SU-DHL-6 (cell line): ENCODE measurements around the gene HSPA12B.

Source experiments
- H2AFZ ChIP-seq: fragments of 200-600 bp; sonication (generic); 2 replicates; pipeline ENCODE4 v1.6.1; 2014; ENCODE audit warnings: low read depth, mild to moderate bottlenecking, moderate library complexity, mixed read lengths, antibody characterized with exemption, low read length; ENCODE audit not compliant: severe bottlenecking
- H3F3A ChIP-seq: fragments of 200-600 bp; shearing (Covaris generic); 2 replicates; pipeline ENCODE4 v1.6.0; 2016; ENCODE audit warnings: antibody characterized with exemption, mild to moderate bottlenecking; ENCODE audit not compliant: insufficient read depth
- H3K27ac ChIP-seq: fragments of 200-600 bp; sonication (generic); 2 replicates; pipeline ENCODE4 v1.5.1; 2016; ENCODE audit warnings: low read depth, mild to moderate bottlenecking, low read length, moderate library complexity, mixed read lengths
- H3K27me3 ChIP-seq: fragments of 200-600 bp; sonication (generic), shearing (Covaris generic); 2 replicates; pipeline ENCODE4 v1.6.0; 2014; ENCODE audit warnings: mild to moderate bottlenecking, low read length
- H3K36me3 ChIP-seq: fragments of 200-600 bp; sonication (generic); 2 replicates; pipeline ENCODE4 v1.6.1; 2014; ENCODE audit warnings: mild to moderate bottlenecking, low read length, mixed read lengths
- H3K4me2 ChIP-seq: fragments of 300-600, 200-600 bp; shearing (Covaris generic), sonication (generic); 2 replicates; pipeline ENCODE4 v1.6.0; 2014; ENCODE audit warnings: low read length, low read depth, mild to moderate bottlenecking; ENCODE audit not compliant: poor library complexity, severe bottlenecking
- H3K4me3 ChIP-seq: fragments of 200-600 bp; sonication (generic); 2 replicates; pipeline ENCODE4 v1.5.1; 2014; ENCODE audit warnings: antibody characterized with exemption, low read length, mild to moderate bottlenecking, mixed read lengths; ENCODE audit not compliant: insufficient read depth, poor library complexity, severe bottlenecking
- H3K79me2 ChIP-seq: fragments of 200-600 bp; sonication (generic); 2 replicates; pipeline ENCODE4 v1.6.1; 2014; ENCODE audit warnings: mild to moderate bottlenecking, low read length, moderate library complexity; ENCODE audit not compliant: insufficient read depth
- H3K9ac ChIP-seq: fragments of 200-600 bp; sonication (generic); 2 replicates; pipeline ENCODE4 v1.7.0; 2014; ENCODE audit warnings: mild to moderate bottlenecking, low read length
- H3K9me2 ChIP-seq: fragments of 200-600 bp; sonication (generic); replicated peaks from 2 replicates; pipeline ENCODE4 v1.6.1; 2014; ENCODE audit warnings: low read length; ENCODE audit not compliant: insufficient read depth
- H3K9me3 ChIP-seq: fragments of 200-600 bp; sonication (generic); 2 replicates; pipeline ENCODE4 v1.6.1; 2014; ENCODE audit warnings: low read length, mixed read lengths; ENCODE audit not compliant: insufficient read depth
- H4K20me1 ChIP-seq: fragments of 200-600 bp; sonication (generic); 2 replicates; pipeline ENCODE4 v1.6.1; 2014; ENCODE audit warnings: low read depth, mild to moderate bottlenecking, antibody characterized with exemption, low read length, moderate library complexity, mixed read lengths
- CTCF ChIP-seq: fragments of 200-600 bp; sonication (generic); IDR thresholded peaks from one replicate; pipeline ENCODE4 v1.5.1; 2017; ENCODE audit warnings: antibody characterized with exemption, mild to moderate bottlenecking, low read length, moderate library complexity; ENCODE audit not compliant: insufficient read depth, poor library complexity, severe bottlenecking
- EZH2phosphoT487 ChIP-seq: fragments of 200-600 bp; sonication (generic), shearing (Covaris generic); conservative IDR thresholded peaks from 2 replicates; pipeline ENCODE4 v1.6.1; 2018; ENCODE audit warnings: mild to moderate bottlenecking, antibody characterized with exemption, low read length, moderate library complexity, mixed read lengths

The HSPA12B gene

DNA sequence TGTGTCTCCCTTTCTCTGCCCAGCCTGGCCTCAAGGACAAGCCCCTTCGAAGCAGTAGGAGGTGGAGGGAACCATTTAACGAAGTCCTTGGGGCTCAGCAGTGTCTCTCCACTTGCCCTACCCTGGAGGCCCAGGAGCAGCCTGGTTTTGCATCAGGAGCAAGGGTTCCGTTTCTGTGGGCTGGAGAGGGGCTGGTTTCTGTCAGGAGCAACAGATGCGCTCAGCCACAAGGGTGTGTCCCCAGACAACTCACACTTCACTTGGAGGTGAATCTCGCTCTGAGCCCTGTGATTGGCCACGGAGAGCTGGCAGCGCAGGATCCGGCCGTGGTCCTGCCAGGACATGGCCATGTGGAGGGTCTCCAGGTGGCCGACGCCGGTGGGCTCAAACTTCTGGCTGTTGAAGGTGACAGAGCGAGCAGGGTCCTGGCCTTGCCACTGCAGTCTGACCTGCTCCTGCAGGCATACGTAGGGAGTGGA, 27.0 kb upstream of the HSPA12B start:
- no peaks in the 10 kb centered on the region for H3K9me2 ChIP-seq
- TF ChIP-seq EZH2phosphoT487 = no peak

DNA sequence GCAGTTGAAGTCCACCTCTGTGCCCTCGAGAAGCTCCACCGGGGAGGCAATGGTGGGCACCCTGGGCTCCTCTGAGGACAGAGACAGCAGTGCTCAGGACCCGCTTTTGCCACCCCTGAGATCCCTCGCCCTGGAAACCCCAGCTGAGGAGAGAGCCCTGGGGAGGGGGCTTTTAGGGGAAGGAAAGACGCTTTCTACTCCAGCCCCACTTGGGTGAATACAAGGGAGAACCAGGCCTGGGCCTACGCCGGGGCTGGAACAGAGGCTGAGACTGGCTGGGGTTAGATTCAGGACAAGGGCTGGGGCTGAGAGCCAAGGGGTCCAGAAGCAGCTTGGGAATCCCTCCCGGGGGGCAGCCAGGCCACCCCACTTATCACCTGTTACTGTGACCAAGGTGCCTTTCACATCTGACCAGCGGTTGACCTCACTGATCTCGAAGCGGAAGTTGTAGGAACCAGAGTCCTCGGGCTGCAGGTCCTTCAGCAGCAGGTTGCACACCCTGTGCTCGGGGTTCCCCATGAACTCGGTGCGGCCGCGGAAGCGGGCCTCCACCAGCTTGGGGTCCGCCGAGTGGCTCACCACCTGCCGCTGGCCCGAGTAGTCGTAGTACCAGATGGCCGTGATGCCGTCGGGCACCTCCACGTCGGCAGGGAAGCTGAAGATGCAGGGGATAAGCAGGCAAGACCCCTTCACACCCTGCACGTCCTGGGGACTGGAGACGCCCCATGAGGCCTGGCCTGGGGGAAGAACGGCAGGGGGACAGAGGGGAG, 26.3 kb upstream of the HSPA12B start:
- no peak for TF ChIP-seq EZH2phosphoT487
- TF ChIP-seq CTCF = no peak
- Histone ChIP-seq H3K27me3 (no peaks in the 10 kb centered on the region), H2AFZ (no peak overlapping the region), H3K36me3 (no peaks in the 10 kb centered on the region), H3K4me2 (no peak overlapping the region), H3K4me3 (no peak overlapping the region), H3F3A (no peaks in the 10 kb centered on the region), H3K9me2 (no peaks in the 10 kb centered on the region), H3K9ac (no peak overlapping the region), H4K20me1 (no peaks in the 10 kb centered on the region), H3K27ac (no peak overlapping the region), H3K9me3 (no peaks in the 10 kb centered on the region), H3K79me2 (no peaks in the 10 kb centered on the region)

More for the DNA sequence above, 27.0 kb upstream of the HSPA12B start:
- Histone ChIP-seq H3K9me3 (no peaks in the 10 kb centered on the region), H3F3A (no peaks in the 10 kb centered on the region), H3K79me2 (no peaks in the 10 kb centered on the region), H4K20me1 (no peaks in the 10 kb centered on the region), H3K27me3 (no peaks in the 10 kb centered on the region), H3K9ac (no peak overlapping the region), H3K27ac (no peak overlapping the region), H3K4me3 (no peak overlapping the region), H2AFZ (no peak overlapping the region), H3K4me2 (no peak overlapping the region), H3K36me3 (no peaks in the 10 kb centered on the region)

DNA sequence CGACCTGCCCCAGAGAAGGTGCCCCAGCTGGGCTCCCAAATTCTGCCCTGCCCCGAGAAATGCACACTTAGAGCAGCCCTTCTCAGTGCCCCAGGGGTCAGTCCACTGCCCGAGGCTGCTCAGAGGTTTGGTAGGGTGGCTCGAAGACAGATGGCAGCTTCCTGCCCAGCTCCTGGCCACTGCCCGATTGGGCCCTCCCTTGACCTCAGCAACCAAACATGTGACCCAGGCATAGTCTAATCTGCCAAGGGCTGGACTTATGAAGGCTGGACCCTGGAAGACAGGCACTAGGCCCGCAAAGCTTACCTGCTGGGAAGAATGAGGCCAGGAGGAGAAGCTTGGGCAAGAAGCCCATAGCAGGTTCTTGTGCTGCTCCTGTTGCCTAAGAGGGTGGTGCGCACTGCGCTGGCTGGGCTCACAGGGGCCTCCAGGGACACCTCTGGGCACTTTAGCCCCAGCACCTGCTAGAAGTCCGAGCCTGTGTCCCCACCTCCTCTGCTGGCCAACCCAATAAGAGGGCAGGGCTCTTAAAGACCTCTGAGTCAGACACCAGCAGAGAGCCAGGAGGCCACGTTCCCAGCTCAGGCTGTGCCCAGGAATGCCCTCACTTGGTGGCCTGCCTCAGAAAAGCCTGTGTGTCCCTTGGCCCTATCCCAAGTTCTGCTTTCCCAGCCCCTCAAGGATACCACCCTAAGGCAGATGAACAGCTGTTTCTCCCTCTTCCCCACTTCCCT, 25.5 kb upstream of the HSPA12B start:
- Histone ChIP-seq H4K20me1 (no peaks in the 10 kb centered on the region), H3K36me3 (no peaks in the 10 kb centered on the region), H3F3A (no peaks in the 10 kb centered on the region), H3K4me2 (no peak overlapping the region), H3K9me3 (no peaks in the 10 kb centered on the region), H2AFZ (no peak overlapping the region), H3K9me2 (no peaks in the 10 kb centered on the region), H3K27ac (no peak overlapping the region), H3K27me3 (no peaks in the 10 kb centered on the region), H3K9ac (no peak overlapping the region), H3K4me3 (no peak overlapping the region), H3K79me2 (no peaks in the 10 kb centered on the region)
- TF ChIP-seq EZH2phosphoT487 (no peak), CTCF (no peak)

- no peaks in the 10 kb centered on the region for H3K9me2 ChIP-seq
- no peaks in the 10 kb centered on the region for H3K9me3 ChIP-seq
- no peaks in the 10 kb centered on the region for H4K20me1 ChIP-seq
- H3F3A ChIP-seq = no peaks in the 10 kb centered on the region
- no peaks in the 10 kb centered on the region for H3K79me2 ChIP-seq
- no peak overlapping the region for H3K9ac ChIP-seq
- H3K4me3 ChIP-seq = no peak overlapping the region
- TF ChIP-seq CTCF = no peak
- TF ChIP-seq EZH2phosphoT487 = no peak
- no peaks in the 10 kb centered on the region for H3K27me3 ChIP-seq
- no peak overlapping the region for H3K4me2 ChIP-seq
- no peaks in the 10 kb centered on the region for H3K36me3 ChIP-seq
- H2AFZ ChIP-seq = no peak overlapping the region
- H3K27ac ChIP-seq = no peak overlapping the region
Observed at GRCh38 chr20:3707508-3707899, 25.0 kb upstream of the HSPA12B start.
